H1 (cell line): ENCODE results near the gene NEMF. TPM values are rescaled to one million over a fixed set of nuclear protein-coding genes. Genes with fewer than 3 reads are reported as not detected.

Experiments
- CTCF ChIA-PET: fragments of 300-600 bp; sonication (Branson Sonifier 250); formaldehyde crosslinking; loops from one replicate; lab custom pipeline; 2021; ENCODE audit not compliant: partially characterized antibody; lab: Charles Lee
- POLR2A ChIA-PET: fragments of 300-600 bp; sonication (Branson Sonifier 250); formaldehyde crosslinking; loops from one replicate; lab custom pipeline; 2021; ENCODE audit warnings: inconsistent platforms; ENCODE audit not compliant: partially characterized antibody; lab: Charles Lee
- DNase-seq, 2 experiments: peaks; one replicate each; pipeline versions ENCODE4 v3.0.0 to v3.0.0-alpha.2; 2010 to 2022; ENCODE audit warnings: low spot score in 2 of 2, low read depth in 1 of 2, mixed read lengths in 1 of 2
- FAIRE-seq: peaks from 2 replicates; lab custom pipeline; 2011; peaks lifted over from hg19 to GRCh38; lab: Jason Lieb, UNC
- H2AFZ ChIP-seq: 2 replicates; pipeline ENCODE4 v1.8.1; 2012; ENCODE audit warnings: low read length, inconsistent platforms
- H2AK5ac ChIP-seq: 2 replicates; pipeline ENCODE4 v1.6.1; 2013; ENCODE audit warnings: low read depth, low read length
- H2BK120ac ChIP-seq: replicated peaks from 2 replicates; pipeline ENCODE3; 2013; ENCODE audit warnings: low read depth, low read length, inconsistent platforms
- H2BK12ac ChIP-seq: 2 replicates; pipeline ENCODE4 v1.6.1; 2013; ENCODE audit warnings: low read depth, low read length
- H2BK15ac ChIP-seq: 2 replicates; pipeline ENCODE4 v1.6.1; 2013; ENCODE audit warnings: low read length
- H2BK20ac ChIP-seq: 2 replicates; pipeline ENCODE4 v1.6.1; 2013; ENCODE audit warnings: low read length
- H2BK5ac ChIP-seq: 2 replicates; pipeline ENCODE4 v1.6.1; 2013; ENCODE audit warnings: low read depth, low read length
- H3K14ac ChIP-seq: 2 replicates; pipeline ENCODE4 v1.6.1; 2013; ENCODE audit warnings: inconsistent platforms; ENCODE audit not compliant: insufficient read length
- H3K18ac ChIP-seq: 2 replicates; pipeline ENCODE4 v1.6.1; 2013; ENCODE audit warnings: low read length; ENCODE audit errors: extremely low read depth
- H3K23ac ChIP-seq: 2 replicates; pipeline ENCODE4 v1.6.1; 2013; ENCODE audit warnings: inconsistent platforms; ENCODE audit not compliant: insufficient read length
- H3K23me2 ChIP-seq: 2 replicates; pipeline ENCODE4 v1.6.1; 2013; ENCODE audit warnings: low read depth, low read length
- H3K27ac ChIP-seq: 2 replicates; pipeline ENCODE4 v1.6.1; 2011; ENCODE audit warnings: low read depth, low read length, inconsistent platforms
- H3K27me3 ChIP-seq, 4 experiments: replicated peaks in 1 of 4; 1 replicate in 1 of 4; 2 replicates in 3 of 4; pipeline versions ENCODE4 v1.6.1 to v1.8.1; 2011 to 2013; ENCODE audit warnings: low read length in 3 of 4, mild to moderate bottlenecking in 3 of 4, inconsistent platforms in 2 of 4, mixed read lengths in 2 of 4, moderate library complexity in 1 of 4; ENCODE audit not compliant: control insufficient read depth in 3 of 4, insufficient read depth in 3 of 4; ENCODE audit errors: extremely low read depth in 1 of 4
- H3K36me3 ChIP-seq, 4 experiments: 2 replicates each; pipeline versions ENCODE4 v1.6.1 to v1.8.1; 2011 to 2013; ENCODE audit warnings: mild to moderate bottlenecking in 4 of 4, low read length in 3 of 4, moderate library complexity in 2 of 4, control low read depth in 1 of 4, inconsistent platforms in 1 of 4; ENCODE audit not compliant: insufficient read depth in 4 of 4, control insufficient read depth in 2 of 4
- H3K4ac ChIP-seq: replicated peaks from 2 replicates; pipeline ENCODE3; 2013; ENCODE audit warnings: low read length, low read depth, mixed read lengths, inconsistent platforms; ENCODE audit not compliant: insufficient read length
- H3K4me1 ChIP-seq, 4 experiments: replicated peaks in 1 of 4; 1 replicate in 1 of 4; 2 replicates in 3 of 4; pipeline versions ENCODE4 v1.6.1 to v1.8.1; 2011 to 2013; ENCODE audit warnings: low read length in 3 of 4, inconsistent platforms in 2 of 4, mixed read lengths in 1 of 4; ENCODE audit not compliant: insufficient read depth in 4 of 4, control insufficient read depth in 3 of 4
- H3K4me2 ChIP-seq, 2 experiments: 2 replicates each; pipeline versions ENCODE4 v1.6.1 to v1.8.1; 2011 to 2013; ENCODE audit warnings: low read depth in 2 of 2, low read length in 2 of 2, control low read depth in 1 of 2, inconsistent platforms in 1 of 2, mild to moderate bottlenecking in 1 of 2; ENCODE audit not compliant: insufficient read depth in 1 of 2
- H3K4me3 ChIP-seq, 4 experiments: fragments of 200-600, 300-600 bp in 1 of 4; sonication (generic), shearing (Covaris generic), sonication (Bioruptor Twin) in 1 of 4; 2 replicates each; pipeline versions ENCODE4 v1.5.1 to v1.8.1; 2011 to 2016; ENCODE audit warnings: low read length in 4 of 4, low read depth in 3 of 4, control low read depth in 2 of 4, inconsistent platforms in 2 of 4, mild to moderate bottlenecking in 2 of 4, mixed read lengths in 1 of 4, moderate library complexity in 1 of 4; ENCODE audit not compliant: insufficient read depth in 2 of 4; ENCODE audit errors: extremely low read depth in 1 of 4
- H3K56ac ChIP-seq: replicated peaks from 2 replicates; pipeline ENCODE3; 2013; ENCODE audit warnings: low read depth, mild to moderate bottlenecking, mixed read lengths, low read length, inconsistent platforms; ENCODE audit not compliant: insufficient read length
- H3K79me1 ChIP-seq: 2 replicates; pipeline ENCODE4 v1.6.1; 2013; ENCODE audit warnings: low read depth, low read length, control low read depth
- H3K79me2 ChIP-seq, 2 experiments: 2 replicates each; pipeline versions ENCODE4 v1.6.1 to v1.8.1; 2012 to 2013; ENCODE audit warnings: low read length in 2 of 2, mild to moderate bottlenecking in 2 of 2, inconsistent platforms in 1 of 2; ENCODE audit not compliant: insufficient read depth in 2 of 2, control insufficient read depth in 1 of 2
- H3K9ac ChIP-seq, 4 experiments: replicated peaks in 1 of 4; 1 replicate in 1 of 4; 2 replicates in 3 of 4; pipeline versions ENCODE4 v1.6.1 to v1.8.1; 2011 to 2013; ENCODE audit warnings: low read depth in 3 of 4, low read length in 3 of 4, control low read depth in 2 of 4, mild to moderate bottlenecking in 2 of 4, moderate library complexity in 2 of 4, inconsistent platforms in 1 of 4; ENCODE audit errors: extremely low read depth in 1 of 4
- H3K9me3 ChIP-seq, 2 experiments: 2 replicates each; pipeline versions ENCODE4 v1.6.1 to v1.8.1; 2012 to 2013; ENCODE audit warnings: mild to moderate bottlenecking in 2 of 2, moderate library complexity in 2 of 2, control low read depth in 1 of 2, inconsistent platforms in 1 of 2, low read depth in 1 of 2, low read length in 1 of 2, mixed read lengths in 1 of 2; ENCODE audit not compliant: insufficient read depth in 2 of 2
- H4K20me1 ChIP-seq, 2 experiments: replicated peaks in 1 of 2; 2 replicates each; pipeline versions ENCODE3 to v1.8.1; 2011 to 2013; ENCODE audit warnings: inconsistent platforms in 2 of 2, low read length in 2 of 2, mild to moderate bottlenecking in 1 of 2; ENCODE audit not compliant: insufficient read depth in 2 of 2, control insufficient read depth in 1 of 2
- H4K5ac ChIP-seq: 2 replicates; pipeline ENCODE4 v1.6.1; 2013; ENCODE audit warnings: low read length, low read depth, mixed read lengths, inconsistent platforms; ENCODE audit not compliant: insufficient read length
- H4K8ac ChIP-seq: 2 replicates; pipeline ENCODE4 v1.8.0; 2013; ENCODE audit warnings: mild to moderate bottlenecking, moderate library complexity, low read length, inconsistent platforms; ENCODE audit not compliant: insufficient read depth; ENCODE audit errors: extremely low read depth
- H4K91ac ChIP-seq: replicated peaks from 2 replicates; pipeline ENCODE3; 2013; ENCODE audit warnings: low read length, mixed read lengths, inconsistent platforms; ENCODE audit not compliant: insufficient read length
- CREB1 ChIP-seq: IDR thresholded peaks from 2 replicates; pipeline ENCODE4 v1.6.1; 2012; ENCODE audit warnings: inconsistent platforms
- RAD21 ChIP-seq, 2 experiments: IDR thresholded peaks in 1 of 2; conservative IDR thresholded peaks in 1 of 2; 2 replicates each; pipeline ENCODE4 v1.6.1; 2011; ENCODE audit warnings: low read depth in 2 of 2, low read length in 2 of 2, improper control_type of control experiment in 1 of 2, inconsistent platforms in 1 of 2, mild to moderate bottlenecking in 1 of 2, moderate library complexity in 1 of 2
- TAF1 ChIP-seq: IDR thresholded peaks from 2 replicates; pipeline ENCODE4 v1.6.1; 2011; ENCODE audit warnings: mild to moderate bottlenecking, low read depth, low read length
- TBP ChIP-seq: IDR thresholded peaks from 2 replicates; pipeline ENCODE4 v1.6.1; 2011; ENCODE audit warnings: low read depth, low read length, improper control_type of control experiment
- WGBS, 2 experiments: shearing (Covaris generic) in 1 of 2; methylation state at CpG; one replicate each; pipeline versions ENCODE4 v1.1.6 to v1.1.7; 2013 to 2015; ENCODE audit warnings: low lambda C conversion rate in 2 of 2, mixed read lengths in 2 of 2, inconsistent platforms in 1 of 2, low coverage in 1 of 2, missing lambda C conversion rate in 1 of 2; ENCODE audit not compliant: insufficient replicate concordance in 2 of 2, insufficient coverage in 1 of 2, insufficient read length in 1 of 2; ENCODE audit errors: extremely low coverage in 1 of 2, missing lambda C conversion rate in 1 of 2; 5-methylcytosine and 5-hydroxymethylcytosine counted together
- polyA plus RNA-seq, 7 experiments: library from polyadenylated mRNA; depleted of rRNA in 3 of 7; stranded (reverse) in 5 of 7; unstranded in 2 of 7; fragments of >200 nt in 5 of 7; fragments of 200-250 nt in 2 of 7; gene quantifications; 1 replicate in 5 of 7; 2 replicates in 1 of 7; 4 replicates in 1 of 7; pipeline versions ENCODE4 v1.2.1 to v1.2.3, GENCODE V29; 2011 to 2013; ENCODE audit warnings: missing spikeins in 2 of 7, mixed read lengths in 2 of 7
- total RNA-seq: library from RNA; stranded (reverse); fragmentation: NEBNext Ultra II Directional; extraction: Animal tissue kit (Norgen Biotek cat#: 25700); gene quantifications from 2 replicates; pipeline ENCODE4 v1.2.1, GENCODE V29; 2021

The NEMF gene
- total and polyA plus RNA-seq, 2 of the 8 experiments (the other 6 are each of a cell fraction or from before 2014, with no cell fraction given): 8.3 to 45.5 TPM

- Histone ChIP-seq H2AFZ (peak overlapping the region; percentile 55; the same call in 1 of the 2 replicates), H3K9ac (peak overlapping the region; percentile 35 to 99 (median 87)), H3K4me2 (peak overlapping the region; percentile 71 to 90), H4K20me1 (no peaks in the 10 kb centered on the region), H2BK12ac (no peak overlapping the region), H3K4me3 (peak overlapping the region; percentile 69 to 98 (median 93)), H3K18ac (no peak overlapping the region), H3K79me2 (peaks cover 0 to 23% of the 10 kb centered on the region in 2 experiments; a peak in 3 of 4 replicates), H3K14ac (no peak overlapping the region), H2BK15ac (no peak overlapping the region), H4K8ac (peak overlapping the region; percentile 93), H3K4me1 (peaks cover 2 to 13% (median 3%) of the 10 kb centered on the region in 4 experiments; a peak in 4 of 7 replicates), H4K5ac (peak overlapping the region; percentile 51), H2BK120ac (no peak overlapping the region), H2BK20ac (no peak overlapping the region), H3K23ac (no peak overlapping the region), H3K27me3 (no peaks in the 10 kb centered on the region), H3K4ac (no peak overlapping the region), H2BK5ac (no peak overlapping the region), H4K91ac (no peak overlapping the region), H3K56ac (no peak overlapping the region), H3K9me3 (no peaks in the 10 kb centered on the region), H3K23me2 (peaks cover 9% of the 10 kb centered on the region), H3K27ac (peak overlapping the region; percentile 48; the same call in 1 of the 2 replicates), H3K79me1 (peaks cover 9% of the 10 kb centered on the region; the same call in 1 of the 2 replicates), H3K36me3 (peaks cover 0 to under 1% (median 0%) of the 10 kb centered on the region in 4 experiments; a peak in 1 of 8 replicates), H2AK5ac (no peak overlapping the region)
- FAIRE-seq (no peak), DNase-seq (no peak)
- peak; percentile 44; the same call in 1 of the 2 replicates for TF ChIP-seq TAF1
- TF ChIP-seq CREB1: no peak
- TF ChIP-seq RAD21 (IDR thresholded peaks at IDR 0.05 in 1 of 2, conservative IDR thresholded peaks at IDR 0.05 in 1 of 2; ENCODE audit: low read depth in 2 of 2, low read length in 2 of 2): no peak
- peak; percentile 66 for TF ChIP-seq TBP
- CTCF ChIA-PET: interaction anchor here (2.2 to 2.8 kb wide), 3 partner anchors 85 to 133 kb away, joined by 5 to 16 read pairs (median 8); partner anchors contain the start of genes DNAAF2 and NEMF
- 9% methylated on average over 9 of the region's 9 CpGs; no CpG with 5 or more reads in 1 of the 2 experiments for WGBS, 2 experiments
- POLR2A ChIA-PET: interaction anchor here (0.7 to 3.5 kb wide), 28 partner anchors 9 to 349 kb away, joined by 3 to 30 read pairs (median 5); partner anchors contain the start of genes DNAAF2, KLHDC1, MGAT2 and NEMF
These were observed 85.4 kb downstream of the NEMF start for GRCh38 chr14:49767270-49767570.
